ENCODE measurements around the gene WNK1.
"Not testable (repeated sequence)": the region's sequence is repeated elsewhere in the genome, so short reads cannot be mapped to it uniquely, and the experiment has no call there.

Gene WNK1

DNA sequence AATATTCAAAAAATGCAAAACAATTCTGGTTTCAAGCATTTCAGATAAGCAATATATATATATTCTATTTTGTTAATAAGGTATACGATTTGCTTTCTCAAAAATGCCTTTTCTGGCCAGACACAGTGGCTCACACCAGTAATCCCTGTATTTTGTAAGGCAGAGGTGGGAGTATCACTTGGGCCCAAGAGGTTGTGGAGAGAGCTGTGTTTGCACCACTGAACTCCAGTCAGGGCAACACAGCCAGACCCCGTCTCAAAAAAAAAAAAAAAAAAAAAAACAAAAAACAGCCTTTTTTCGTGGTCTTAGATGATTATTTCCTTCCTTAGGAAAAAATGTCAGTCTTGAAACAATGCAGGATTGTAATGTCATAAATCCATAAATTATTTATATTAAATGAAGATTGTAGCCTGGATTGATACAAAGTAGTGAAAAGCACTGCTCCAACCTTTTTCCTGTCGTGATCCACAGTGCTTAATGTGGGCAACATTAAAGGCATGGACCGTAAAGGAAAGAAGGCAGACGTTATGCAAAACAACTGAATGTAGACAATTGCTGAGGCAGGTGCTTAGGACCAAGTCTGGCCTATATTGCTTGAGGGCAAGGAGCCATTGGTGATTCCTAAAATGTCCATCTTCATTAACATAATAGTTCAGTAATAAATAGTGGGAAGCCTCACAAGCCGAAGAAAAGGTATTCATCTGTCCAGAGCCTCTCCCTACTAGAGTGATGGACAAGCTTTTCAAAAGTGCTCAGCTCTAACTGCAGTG lies 160.3 kb downstream of the WNK1 start:
- DNase-seq (ENCODE audit: low read depth), result no peak

DNA sequence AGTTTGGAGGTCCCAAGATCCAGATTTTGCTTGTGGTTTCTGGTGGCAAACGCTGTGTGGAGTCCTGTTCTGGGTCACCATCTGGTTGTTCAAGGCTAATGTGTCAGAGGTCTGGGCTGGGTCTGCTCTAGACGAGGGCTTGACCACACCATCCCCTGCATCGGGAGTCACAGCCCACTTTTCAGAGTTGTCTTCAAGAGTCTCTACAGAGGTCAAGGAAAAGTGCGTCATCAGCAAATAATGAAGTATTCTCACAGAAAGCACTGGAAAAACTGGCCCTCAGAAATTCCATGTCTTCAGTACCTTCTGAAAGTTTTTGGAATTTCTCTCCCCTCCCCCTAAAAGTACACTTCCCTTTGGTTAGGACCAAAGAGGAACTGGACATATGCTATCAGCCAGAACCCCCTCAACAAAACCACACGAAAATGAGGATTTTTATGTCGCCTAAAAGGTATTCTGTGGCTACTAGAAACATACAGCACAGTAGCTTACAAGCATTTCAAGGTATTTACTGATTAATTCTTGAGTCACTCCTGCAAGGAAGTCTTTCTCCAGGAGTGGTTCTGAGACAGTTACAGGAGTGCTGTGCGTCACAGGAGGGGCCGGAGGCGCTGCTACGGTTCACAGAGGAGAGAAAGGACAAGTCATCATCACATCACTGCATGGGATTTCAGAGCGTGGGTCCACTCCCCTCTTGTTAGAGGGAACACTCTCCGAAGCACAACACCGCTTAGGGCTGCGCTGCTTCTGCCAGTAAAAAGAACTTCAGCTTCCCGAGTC lies 161.7 kb downstream of the WNK1 start:
- no peak for DNase-seq (ENCODE audit: low read depth)

DNA sequence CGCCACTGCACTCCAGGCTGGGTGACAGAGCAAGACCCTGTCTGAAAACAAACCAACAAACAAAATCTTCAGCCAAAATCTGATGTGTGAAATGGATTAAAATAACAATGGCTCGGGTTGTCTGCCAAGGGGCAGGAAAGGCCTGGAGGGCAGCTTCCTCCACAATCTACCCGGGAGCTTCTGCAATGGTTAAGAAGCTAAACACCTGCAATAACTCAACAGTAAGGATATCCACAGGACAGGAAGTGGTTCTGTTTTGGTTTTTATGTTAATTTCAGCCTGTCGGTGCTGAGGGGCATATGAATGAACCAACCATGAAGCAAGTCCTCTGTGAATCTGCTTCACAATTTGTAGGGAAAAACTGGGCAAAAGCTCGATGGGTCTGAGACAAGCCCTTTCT lies 162.7 kb downstream of the WNK1 start:
- no peak for DNase-seq (ENCODE audit: low read depth)

DNA sequence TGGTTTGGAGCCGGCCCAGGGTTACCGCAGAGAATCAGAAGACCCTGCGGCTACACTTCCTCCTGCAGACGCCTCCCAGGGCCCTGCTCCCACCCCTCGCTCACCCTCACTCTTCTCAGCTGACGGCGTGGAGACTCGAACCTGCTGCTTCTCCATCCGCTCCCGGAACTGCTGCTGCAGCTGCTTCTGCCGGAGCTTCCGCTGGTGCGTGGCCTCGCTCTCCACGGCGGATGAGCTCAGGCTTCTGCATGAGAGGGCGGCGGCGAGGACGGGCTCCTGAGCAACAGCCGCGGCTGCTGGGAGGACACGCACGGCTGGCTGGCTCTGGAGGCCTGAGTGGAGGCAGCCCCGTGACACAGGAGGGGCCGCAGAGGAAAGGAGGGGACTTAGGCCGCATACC lies 163.9 kb downstream of the WNK1 start:
- DNase-seq (ENCODE audit: low read depth), result no peak

DNA sequence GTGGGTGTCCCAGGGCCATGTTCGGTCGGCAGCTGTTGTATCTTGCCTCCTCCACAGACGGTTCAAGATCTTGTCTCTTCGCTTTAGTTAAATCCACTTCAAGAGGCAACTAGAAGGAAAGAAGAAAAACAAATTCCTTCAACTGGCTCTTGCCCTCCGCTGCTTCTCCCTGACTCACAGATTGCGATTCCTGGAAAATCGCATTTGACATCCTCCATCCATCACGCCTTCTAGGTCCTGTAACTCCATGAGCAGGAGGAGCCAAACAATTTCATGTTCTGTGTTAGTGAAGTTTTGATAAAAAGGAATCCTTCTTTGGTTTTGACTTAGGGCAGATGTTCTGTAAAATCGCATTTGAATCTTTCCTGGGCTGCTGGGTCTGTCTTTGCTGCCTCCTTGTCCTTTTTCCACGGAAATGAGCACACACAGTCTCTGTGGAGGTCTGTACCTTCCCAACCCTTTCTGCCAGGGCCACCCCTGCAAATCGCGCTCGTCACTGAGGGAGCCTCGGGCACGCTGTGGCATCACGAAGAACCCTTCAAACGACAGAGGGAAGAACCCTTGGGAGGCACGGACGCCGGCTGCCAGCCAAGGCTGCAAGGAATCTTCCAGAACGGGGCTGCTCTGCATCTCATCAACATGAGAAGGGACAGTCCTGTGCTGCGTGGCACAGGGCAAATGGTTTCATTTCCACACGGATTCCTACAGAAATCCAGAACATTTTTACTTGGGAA lies 164.5 kb downstream of the WNK1 start:
- DNase-seq (ENCODE audit: low read depth), result no peak

DNA sequence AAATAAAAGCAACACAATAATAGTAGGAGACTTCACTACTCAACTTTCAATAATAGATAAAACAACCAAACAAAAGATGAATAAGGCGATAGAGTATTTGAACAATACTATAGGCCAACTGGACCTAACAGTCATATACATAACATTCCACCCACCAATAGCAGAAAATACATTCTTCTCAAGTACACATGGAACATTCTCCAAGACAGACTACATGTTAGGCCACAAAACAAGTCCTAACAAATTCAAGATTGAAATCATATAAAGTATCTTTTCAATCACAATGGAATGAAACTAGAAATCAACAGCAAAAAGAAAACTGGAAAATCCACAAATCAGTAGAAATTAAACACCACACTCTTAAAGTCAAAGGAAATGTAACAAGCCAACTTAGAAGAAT lies 168.3 kb downstream of the WNK1 start:
- DNase-seq (ENCODE audit: low read depth), result no peak

DNA sequence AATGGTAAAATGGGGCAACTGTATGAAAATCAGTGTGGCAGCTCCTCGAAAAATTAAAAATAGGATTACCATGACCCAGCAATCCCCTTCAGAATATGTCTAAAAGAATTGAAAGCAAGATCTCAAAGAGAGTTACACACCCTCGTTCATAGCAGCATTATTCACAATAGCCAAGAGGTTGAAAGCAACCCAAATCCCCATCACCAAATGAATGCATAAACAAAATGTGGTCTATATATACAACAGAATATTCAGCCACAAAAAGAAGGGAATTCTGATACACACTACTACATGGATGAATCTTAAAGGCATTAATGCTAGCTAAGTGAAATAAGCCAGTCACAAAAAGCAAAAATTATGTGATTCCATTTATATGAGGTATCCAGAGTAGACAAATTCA lies 169.9 kb downstream of the WNK1 start:
- DNase-seq (ENCODE audit: low read depth), result no peak

DNA sequence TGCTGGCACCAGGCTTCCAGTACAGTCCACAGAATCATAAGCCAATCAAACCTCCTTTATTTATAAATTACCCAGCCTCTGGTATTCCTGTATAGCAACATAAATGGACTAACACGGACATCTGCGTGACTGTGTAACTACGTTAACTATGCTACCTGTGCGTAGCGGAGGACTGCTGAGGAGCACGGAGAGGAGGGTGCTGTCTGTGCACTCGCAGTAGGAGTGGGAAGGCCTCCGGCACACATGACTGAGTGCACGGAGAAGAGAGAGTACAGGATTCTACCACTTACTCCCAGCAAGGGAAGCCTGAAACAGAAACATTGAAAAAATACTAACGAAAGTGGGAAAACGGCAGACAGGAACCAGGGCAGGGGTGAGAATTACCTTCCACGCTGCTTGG lies 174.3 kb downstream of the WNK1 start:
- no peak for DNase-seq (ENCODE audit: low read depth)

DNA sequence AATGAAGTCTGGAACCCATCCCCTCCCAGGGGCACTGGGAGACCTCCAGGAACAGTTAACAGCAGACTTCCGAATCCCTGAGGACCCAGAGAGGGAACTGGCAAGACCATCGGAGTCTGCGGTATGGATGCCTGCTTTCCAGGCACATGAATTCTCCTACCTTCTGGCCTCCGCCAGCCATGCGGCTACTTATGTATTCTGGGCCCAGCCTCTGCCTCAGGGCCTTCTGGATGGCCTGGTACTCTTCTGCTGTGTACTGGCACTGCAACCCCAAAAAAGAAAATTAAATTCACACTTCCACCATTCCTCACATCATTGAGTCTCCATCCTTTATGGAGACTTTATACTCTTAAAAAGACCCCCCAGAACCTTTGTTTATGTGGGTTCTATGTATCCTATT lies 178.7 kb downstream of the WNK1 start:
- DNase-seq (ENCODE audit: low read depth), result no peak

DNA sequence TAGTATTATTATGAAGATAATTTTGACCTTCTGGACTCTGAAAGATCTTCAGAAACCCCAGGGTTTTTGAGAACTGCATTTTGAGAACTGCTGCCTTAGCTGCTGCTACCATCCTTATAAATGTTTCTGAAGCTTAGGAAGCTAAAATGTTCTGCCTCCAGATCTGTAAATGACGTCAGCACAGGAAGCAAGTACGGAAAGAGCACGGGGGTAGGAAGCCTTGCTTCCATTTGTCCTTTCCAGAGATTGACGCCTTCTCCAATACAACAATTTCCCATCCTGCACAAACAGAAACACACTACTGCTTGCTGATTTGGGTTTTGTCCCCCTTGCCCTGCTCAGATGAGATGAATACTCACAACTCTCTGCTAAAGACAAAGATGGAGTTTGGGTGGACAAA lies 179.2 kb downstream of the WNK1 start:
- DNase-seq (ENCODE audit: low read depth), result no peak

DNA sequence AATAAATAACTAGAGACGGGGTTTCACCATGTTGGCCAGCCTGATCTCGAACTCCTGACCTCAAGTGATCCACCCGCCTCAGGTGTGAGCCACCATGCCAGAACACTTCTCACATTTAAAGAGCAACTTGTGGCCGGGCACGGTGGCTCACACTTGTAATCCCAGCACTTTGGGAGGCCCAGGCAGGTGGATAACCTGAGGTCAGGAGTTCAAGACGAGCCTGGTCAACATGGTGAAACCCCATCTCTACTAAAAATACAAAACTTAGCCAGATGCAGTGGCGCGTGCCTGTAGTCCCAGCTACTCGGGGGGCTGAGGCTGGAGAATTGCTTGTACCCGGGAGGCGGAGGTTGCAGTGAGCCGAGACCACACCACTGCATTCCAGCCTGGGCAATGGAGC lies 183.5 kb downstream of the WNK1 start:
- not testable (repeated sequence) for DNase-seq (ENCODE audit: low read depth)

DNA sequence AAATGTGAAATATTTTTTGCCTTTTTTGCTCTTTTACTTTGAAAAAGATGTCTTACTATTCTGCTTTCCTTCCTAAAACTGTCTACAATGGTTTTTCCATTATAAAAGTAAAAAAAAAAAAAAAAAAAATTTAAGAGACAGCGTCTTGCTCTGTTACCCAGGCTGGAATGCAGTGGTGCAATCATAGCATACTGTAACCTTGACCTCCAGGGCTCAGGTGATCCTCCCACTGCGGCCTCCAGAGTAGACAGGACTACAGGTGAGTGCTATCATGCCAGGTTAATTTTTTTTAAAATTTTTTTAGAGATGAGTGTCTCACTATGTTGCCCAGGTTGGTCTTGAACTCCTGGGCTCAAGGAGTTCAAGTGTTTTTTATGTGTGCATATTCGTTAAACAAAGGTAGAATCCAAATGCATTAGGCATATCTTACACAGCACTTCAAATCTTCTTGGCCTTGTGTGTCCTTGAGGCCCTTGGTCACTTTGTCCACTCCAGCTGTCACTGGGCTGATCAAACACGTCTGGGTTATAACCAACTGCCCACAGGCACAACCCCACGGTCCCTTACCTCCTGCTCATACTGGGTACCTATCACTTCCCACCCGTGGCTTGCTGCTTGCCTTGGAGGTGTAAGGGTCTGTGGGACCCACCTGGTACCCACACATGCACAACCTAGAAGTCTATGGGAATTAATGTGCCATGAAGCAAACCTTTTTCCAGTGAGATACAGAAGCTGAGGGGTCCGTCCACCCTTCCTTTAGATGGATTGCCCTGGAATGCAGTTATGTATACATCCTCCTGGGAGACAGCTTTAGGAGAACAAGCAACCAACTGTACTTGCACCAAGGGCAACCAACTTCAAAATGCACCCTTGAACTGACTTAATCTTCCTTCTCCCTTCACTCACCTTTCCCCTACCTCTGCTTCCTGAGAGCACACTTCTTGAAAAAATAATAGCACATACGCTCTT lies 184.3 kb downstream of the WNK1 start:
- no peak for DNase-seq (ENCODE audit: low read depth)

DNA sequence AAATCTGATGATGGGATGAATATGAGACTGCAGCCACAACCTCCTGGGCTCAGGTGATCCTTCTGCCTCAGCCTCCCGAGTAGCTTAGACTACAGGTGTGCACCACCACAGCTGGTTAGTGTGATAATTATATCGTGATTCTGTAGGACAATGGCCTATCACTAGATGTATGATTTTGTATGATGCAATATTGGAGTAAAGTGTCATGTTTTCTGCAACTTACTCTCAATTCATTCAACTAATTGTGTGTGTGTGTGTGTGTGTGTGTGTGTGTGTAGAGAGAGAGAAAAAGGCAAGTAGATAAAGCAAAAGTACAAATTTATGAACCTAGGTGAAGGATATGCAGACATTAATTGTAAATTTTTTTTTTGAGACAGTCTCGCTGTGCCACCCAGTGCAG lies 186.4 kb downstream of the WNK1 start:
- DNase-seq (ENCODE audit: low read depth), result no peak

DNA sequence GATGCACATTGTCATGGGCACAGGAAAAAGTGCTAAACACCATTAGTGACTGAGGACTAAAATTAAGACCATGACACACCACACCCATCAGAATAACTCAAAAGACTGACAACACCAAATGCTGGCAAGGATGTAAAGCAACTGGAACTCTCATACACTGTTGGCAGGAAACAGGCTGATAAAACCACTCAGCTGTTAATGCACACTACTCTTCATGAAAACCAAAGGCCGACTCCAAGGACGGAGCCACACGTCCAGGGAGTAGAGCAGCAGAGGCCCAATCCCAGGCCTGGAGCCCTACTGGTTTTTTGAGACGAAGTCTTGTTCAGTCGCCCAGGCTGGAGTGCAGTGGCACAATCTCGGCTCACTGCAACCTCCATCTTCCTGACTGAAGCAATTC lies 190.7 kb downstream of the WNK1 start:
- DNase-seq (ENCODE audit: low read depth), result no peak

DNA sequence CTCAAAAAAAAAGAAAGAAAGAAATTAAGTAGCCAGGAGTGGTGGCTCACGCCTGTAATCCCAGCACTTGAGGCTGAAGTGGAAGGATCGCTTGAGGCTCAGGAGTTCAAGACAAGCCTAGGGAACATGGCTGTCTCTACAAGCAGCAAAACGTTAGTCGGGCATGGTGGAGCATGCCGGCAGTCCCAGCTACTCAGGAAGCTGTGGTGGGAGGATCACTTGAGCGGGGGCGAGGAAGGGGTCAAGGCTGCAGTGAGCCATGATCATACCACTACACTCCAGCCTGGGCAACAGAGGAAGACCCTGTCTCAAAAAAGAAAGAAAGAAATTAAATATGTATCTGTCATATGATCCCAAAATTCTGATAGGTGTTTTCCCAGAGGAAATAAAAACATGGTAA lies 191.8 kb downstream of the WNK1 start:
- DNase-seq (ENCODE audit: low read depth), result no peak

DNA sequence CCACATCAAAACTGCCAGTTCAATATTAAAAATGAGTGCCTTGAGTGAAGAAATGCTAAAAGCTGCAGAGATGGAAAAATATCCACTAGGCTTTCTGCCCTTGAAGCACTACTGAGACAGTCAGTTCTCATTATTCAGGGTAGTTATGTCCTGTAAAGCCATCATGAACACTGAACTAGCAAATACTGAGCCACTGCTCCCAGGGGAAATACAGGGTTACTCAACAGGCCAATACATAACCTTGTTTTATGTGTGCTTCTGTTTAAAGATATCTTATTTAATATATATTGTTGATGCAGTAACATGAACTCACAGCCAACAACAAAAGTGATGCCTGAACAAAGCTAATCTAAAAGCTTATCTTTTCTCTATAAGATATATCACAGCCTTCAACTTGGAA lies 193.8 kb downstream of the WNK1 start:
- no peak for DNase-seq (ENCODE audit: low read depth)

DNA sequence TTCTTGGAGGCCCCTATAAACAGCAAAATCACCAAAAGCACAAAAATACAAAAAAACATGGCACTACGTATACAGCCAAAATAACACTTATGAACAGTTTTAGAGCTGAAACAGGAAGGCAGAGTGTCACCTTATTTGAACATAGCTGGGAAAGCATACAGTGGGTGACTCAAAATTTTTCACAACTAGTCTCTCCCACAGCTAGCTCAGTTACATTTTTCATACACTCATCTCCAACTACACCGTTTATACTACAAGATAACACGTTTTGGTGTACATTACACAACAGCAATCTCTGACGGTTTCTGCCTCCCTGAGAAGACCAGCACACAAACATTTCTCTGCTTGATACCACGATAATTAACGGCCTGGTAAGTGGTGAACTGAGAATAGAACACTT lies 194.3 kb downstream of the WNK1 start:
- no peak for DNase-seq (ENCODE audit: low read depth)

DNA sequence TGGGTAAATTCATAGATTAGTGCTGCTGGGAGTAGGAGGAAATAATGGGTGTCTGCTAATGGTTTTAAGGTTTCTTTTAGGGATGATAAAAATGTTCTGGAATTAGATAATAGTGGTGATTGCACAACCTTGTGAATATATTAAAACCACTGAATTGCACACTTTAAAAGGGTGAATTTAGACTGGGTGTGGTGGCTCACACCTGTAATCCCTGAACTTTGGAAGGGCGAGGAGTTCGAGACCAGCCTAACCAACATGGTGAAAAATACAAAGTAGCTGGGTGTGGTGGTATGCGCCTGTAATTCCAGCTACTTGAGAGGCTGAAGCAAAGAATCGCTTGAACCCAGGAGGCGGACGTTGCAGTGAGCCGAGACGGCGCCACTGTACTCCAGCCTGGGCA lies 195.9 kb downstream of the WNK1 start:
- no peak for DNase-seq (ENCODE audit: low read depth)

DNA sequence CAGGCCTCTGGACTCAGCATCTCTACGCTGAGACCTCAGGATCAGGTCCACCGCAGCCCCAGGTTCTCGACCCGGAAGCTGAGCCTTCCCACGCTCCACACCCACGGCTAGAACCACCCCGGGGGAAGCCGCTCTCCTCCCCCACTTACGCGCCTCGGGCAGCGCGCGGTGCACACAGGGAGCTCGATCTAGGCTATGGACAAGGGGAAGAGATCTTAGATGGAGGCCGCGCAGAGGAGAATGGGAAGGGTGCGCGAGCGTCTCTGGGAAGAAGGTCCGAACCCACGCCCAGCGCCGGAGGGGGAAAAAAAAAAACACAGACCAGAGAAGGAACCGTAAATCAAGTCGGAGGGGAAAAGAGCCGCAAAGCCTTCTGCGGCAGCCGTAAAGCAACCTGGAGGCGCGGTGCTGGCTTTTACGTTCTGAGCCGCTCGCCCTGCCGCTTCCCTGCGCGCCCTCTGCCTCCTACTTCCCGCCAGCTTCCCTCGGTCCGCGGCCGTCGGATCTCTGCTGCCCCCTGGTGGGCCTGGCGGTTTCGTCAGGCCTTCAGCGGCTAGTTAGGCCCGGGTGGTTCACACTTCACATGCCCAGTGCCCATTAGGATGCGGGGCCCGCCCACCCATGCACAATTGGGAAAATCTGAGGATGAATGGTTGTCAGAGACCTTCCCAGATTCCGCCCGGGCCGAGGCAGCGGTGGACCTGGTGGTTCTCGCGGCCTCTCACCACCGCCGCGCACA lies 197.2 kb downstream of the WNK1 start, which contains the start of gene RAD52:
RAD52 (minus strand) TSS at position 242 of the 739 bp plus-strand sequence. CDS start 16,636 bp downstream, outside the sequence.
- DNase-seq (ENCODE audit: low read depth), result peak; percentile 97

DNA sequence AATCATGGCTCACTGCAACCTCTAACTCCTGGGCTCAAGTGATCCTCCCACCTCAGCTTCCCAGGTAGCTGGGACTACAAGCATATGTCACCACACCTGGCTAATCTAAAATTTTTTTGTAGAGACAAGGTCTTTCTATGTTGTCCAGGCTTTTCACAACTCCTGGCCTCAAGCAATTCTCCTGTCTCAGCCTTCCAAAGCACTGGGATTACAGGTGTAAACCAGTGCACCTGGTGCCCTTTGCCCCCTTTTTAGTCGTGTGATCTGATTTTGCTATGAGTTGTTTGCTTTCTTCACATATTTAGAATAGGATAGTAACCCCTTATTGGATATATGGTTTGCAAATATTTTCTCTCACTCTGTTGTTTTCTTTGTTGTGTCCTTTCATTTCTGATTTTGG lies 198.8 kb downstream of the WNK1 start:
- no peak for DNase-seq (ENCODE audit: low read depth)

DNA sequence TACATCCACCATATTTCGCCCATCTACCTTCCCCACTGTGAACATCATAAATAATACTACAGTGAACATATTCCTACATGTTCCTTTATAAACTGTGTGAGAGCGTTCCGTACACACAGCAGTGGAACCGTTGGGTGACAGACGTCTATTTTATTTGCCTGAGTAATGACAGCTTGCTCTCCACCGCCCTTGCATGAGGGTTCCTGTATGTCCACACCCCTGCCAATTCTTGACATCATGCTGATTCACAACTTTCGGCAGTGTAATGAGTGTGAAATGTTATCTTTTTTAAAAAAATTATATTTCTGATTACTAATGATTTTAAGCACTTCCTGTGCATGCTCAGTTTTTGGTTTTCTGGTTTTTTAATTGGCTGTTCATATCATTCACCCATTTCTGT lies 201.4 kb downstream of the WNK1 start:
- no peak for DNase-seq (ENCODE audit: low read depth)
